ENCODE measurements around the gene ATP5F1D.

The ATP5F1D gene

GRCh38 chr19:1248139-1248785 lies 6.7 kb downstream of the ATP5F1D start, which contains the start of gene MIDN:
Gene MIDN, plus strand, starts transcription at chr19:1248583. Its CDS starts 1,714 bp downstream, at chr19:1250297.
- peak; percentile 69 for DNase-seq

- DNase-seq, result peak; percentile 85
These were observed 7.3 kb downstream of the ATP5F1D start for GRCh38 chr19:1248786-1249297.

GRCh38 chr19:1249298-1249989 lies 7.9 kb downstream of the ATP5F1D start:
- DNase-seq, result peak; percentile 94

GRCh38 chr19:1249990-1250436 lies 8.5 kb downstream of the ATP5F1D start:
- no peak for DNase-seq

GRCh38 chr19:1250437-1251260 lies 9.1 kb downstream of the ATP5F1D start:
- DNase-seq, result peak; percentile 47

- peak; percentile 63 for DNase-seq
These were observed 10.0 kb downstream of the ATP5F1D start for GRCh38 chr19:1251330-1252220.

GRCh38 chr19:1252221-1252820 lies 10.8 kb downstream of the ATP5F1D start:
- DNase-seq, result peak; percentile 59

GRCh38 chr19:1252821-1253513 lies 11.4 kb downstream of the ATP5F1D start:
- DNase-seq, result peak; percentile 70

- DNase-seq, result no peak
These were observed 12.0 kb downstream of the ATP5F1D start for GRCh38 chr19:1253514-1254080.

GRCh38 chr19:1254081-1254527 lies 12.6 kb downstream of the ATP5F1D start:
- DNase-seq, result no peak

GRCh38 chr19:1254530-1255185 lies 13.1 kb downstream of the ATP5F1D start:
- no peak for DNase-seq

- DNase-seq, result no peak
These were observed 13.9 kb downstream of the ATP5F1D start for GRCh38 chr19:1255186-1256161.

- DNase-seq, result no peak
These were observed 15.3 kb downstream of the ATP5F1D start for GRCh38 chr19:1256646-1257474.

- no peak for DNase-seq
These were observed 16.1 kb downstream of the ATP5F1D start for GRCh38 chr19:1257475-1258162.

GRCh38 chr19:1258163-1258492 lies 16.6 kb downstream of the ATP5F1D start:
- no peak for DNase-seq

- DNase-seq, result no peak
These were observed 17.2 kb downstream of the ATP5F1D start for GRCh38 chr19:1258707-1259205.

GRCh38 chr19:1259206-1259875 lies 17.8 kb downstream of the ATP5F1D start:
- DNase-seq, result peak; percentile 73
